Cardiac fibroblast (primary cell): ENCODE data around the gene THADA.

Experiments
- DNase-seq, 2 donors: peaks; one replicate each; pipeline versions ENCODE4 v3.0.0 to v3.0.0-alpha.2; 2010; ENCODE audit warnings: low read depth in 2 of 2
- H3K4me3 ChIP-seq, 2 donors: replicated peaks in 1 of 2; 1 replicate in 1 of 2; 2 replicates in 1 of 2; pipeline ENCODE4 v1.5.1; 2011; ENCODE audit warnings: low read depth in 2 of 2, low read length in 2 of 2, mild to moderate bottlenecking in 2 of 2, moderate library complexity in 1 of 2
- CTCF ChIP-seq: IDR thresholded peaks from one replicate; pipeline ENCODE4 v1.5.1; 2011; ENCODE audit warnings: low read depth, mild to moderate bottlenecking, low read length, inconsistent platforms

The THADA gene

GRCh38 chr2:43333101-43333655, 262.7 kb downstream of the THADA start:
- peak; percentile 33 to 41 for DNase-seq
- H3K4me3 ChIP-seq: no peak overlapping the region
- TF ChIP-seq CTCF: no peak

GRCh38 chr2:43332653-43333052, 263.2 kb downstream of the THADA start:
- no peak for TF ChIP-seq CTCF
- DNase-seq: no peak

GRCh38 chr2:43331422-43331821, 264.4 kb downstream of the THADA start:
- no peak overlapping the region for H3K4me3 ChIP-seq
- no peak for TF ChIP-seq CTCF
- DNase-seq: peak in 1 of 2 donors; percentile 88

More at GRCh38 chr2:43332653-43333052, 263.2 kb downstream of the THADA start:
- H3K4me3 ChIP-seq: no peak overlapping the region

- no peak overlapping the region for H3K4me3 ChIP-seq
- no peak for TF ChIP-seq CTCF
- no peak for DNase-seq
Observed at GRCh38 chr2:43329637-43330036, 266.2 kb downstream of the THADA start.

- no peak for TF ChIP-seq CTCF
- DNase-seq: no peak
- no peak overlapping the region for H3K4me3 ChIP-seq
Observed at GRCh38 chr2:43328832-43329231, 267.0 kb downstream of the THADA start.

GRCh38 chr2:43328133-43328532, 267.7 kb downstream of the THADA start:
- DNase-seq: peak in 1 of 2 donors; percentile 41
- no peak overlapping the region for H3K4me3 ChIP-seq
- no peak for TF ChIP-seq CTCF

- TF ChIP-seq CTCF: no peak
- DNase-seq: no peak
- H3K4me3 ChIP-seq: no peak overlapping the region
Observed at GRCh38 chr2:43327119-43327518, 268.7 kb downstream of the THADA start.
